ENCODE results near the gene PRKAG1.
"Not testable (repeated sequence)": the region's sequence is repeated elsewhere in the genome, so short reads cannot be mapped to it uniquely, and the experiment has no call there.

Gene PRKAG1

DNA sequence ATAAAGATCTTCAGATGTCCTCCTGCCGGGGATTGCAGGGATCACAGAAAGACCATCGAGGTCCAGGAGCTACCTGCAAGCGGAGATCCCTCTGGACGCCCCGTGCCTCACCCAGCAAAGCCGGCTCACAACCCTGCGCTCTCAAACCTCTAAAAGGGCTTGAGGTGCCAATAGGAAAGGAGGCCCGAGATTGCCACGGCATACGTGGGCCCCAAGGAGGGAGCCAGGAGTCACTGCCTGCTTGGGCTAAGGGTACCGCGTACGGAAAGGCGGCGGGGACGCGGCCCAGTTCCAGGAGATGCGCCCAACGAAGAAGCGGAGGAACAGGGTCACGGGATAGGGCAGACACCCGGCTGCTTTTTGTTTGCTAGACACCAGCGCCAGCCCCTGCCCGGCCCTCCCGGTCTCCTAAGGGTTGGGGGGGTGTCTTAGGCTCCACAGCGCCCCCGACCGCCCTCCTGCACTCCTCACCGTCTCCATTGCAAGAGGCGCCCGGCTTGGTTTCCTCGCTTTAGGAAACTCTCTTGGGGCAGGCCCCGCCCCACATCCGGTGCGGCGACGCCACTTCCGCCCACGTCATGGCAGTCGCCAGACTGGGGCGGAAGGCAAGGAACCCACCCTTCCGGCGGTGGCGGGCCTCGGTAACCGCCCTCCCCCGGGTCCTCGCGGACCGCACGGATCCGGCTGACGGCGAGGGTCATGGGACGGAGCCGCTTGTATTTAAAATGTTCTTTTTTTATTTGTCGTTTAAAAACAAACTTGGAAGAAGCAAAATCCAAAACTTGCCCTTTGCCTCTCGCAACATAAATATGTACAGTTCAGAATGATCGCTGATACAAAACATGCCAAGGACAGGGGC is at the start of gene PRKAG1:
Gene PRKAG1 (minus strand): TSS at position 516 of the 859 bp plus-strand sequence. CDS start 36 bp downstream, at position 480.
- DNase-seq (ENCODE audit: low read depth): peak; percentile 90

DNA sequence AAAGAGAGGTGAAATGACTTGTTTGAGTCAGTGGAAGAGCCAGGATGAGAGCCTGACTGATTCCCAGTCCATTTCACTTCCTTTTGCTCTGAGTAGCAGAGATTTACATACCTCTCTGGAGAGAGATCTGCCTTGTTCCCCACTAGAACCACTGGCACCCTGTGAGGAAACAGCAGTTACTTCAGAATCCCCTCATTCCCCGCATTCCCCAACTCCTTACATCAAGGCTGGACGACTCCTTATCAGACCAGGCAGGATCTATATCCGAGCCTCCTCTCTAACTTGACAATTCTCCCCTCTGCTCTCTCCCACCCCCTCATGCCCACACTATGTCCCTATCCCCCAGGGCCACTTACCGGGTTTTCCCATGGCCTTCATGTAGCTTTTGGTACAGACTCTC is 47.5 kb upstream of the PRKAG1 start:
- DNase-seq (ENCODE audit: low read depth): no peak

DNA sequence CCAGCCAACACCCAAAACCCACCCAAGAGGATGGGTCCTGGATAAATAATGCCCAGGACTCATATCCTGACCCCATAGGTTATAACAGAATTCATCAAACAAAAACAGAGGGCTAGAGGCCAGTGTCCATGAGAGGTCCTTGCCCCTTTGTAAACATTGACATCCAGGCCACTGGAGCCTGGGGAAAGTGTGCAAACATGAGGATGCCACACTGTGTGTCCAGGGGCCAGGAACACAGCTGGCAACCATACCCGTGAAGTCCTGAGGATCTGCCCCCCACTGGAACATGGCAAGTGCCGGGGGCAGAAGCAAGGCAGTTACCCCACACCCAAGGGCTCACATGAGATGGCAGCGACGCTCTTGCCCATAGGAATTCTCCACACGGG is 46.2 kb upstream of the PRKAG1 start:
- DNase-seq (ENCODE audit: low read depth): no peak

DNA sequence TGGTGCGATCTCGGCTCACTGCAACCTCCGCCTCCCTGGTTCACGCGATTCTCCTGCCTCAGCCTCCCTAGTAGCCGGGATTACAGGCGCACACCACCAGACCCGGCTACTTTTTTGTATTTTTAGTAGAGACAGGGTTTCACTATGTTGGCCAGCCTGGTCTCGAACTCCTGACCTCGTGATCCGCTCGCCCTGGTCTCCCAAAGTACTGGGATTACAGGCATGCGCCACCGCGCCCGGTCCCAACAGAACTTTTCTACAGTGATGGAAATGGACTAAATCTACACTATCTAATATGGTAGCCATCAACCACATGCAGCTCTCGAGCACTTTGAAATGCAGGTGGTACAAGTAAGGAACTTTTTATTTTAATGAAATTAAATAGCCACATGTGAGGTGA is 43.3 kb upstream of the PRKAG1 start:
- not testable (repeated sequence) for DNase-seq (ENCODE audit: low read depth)

DNA sequence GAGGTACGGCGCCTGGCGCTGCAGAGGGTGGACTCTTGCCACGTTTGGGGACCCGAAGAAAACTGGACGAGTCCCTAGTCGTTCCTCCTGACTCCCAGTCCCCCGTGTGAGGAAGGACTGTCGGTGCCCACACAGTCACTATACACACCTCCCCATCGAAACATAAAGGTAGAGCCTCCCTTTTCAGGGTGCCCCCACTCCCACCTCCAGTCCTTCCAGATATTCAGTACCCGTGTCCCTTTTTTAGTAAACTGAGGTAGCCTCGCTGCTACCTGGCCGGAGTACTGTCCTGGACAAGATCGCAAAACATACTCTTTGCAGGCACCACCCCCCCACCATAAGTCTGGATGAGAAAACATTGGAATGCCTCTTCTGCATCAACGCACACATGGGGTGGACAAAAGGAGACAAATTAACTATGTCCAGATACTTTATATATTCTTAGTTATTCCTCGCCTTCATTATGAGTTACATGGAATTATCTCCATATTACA is 42.6 kb upstream of the PRKAG1 start:
- DNase-seq (ENCODE audit: low read depth): no peak

DNA sequence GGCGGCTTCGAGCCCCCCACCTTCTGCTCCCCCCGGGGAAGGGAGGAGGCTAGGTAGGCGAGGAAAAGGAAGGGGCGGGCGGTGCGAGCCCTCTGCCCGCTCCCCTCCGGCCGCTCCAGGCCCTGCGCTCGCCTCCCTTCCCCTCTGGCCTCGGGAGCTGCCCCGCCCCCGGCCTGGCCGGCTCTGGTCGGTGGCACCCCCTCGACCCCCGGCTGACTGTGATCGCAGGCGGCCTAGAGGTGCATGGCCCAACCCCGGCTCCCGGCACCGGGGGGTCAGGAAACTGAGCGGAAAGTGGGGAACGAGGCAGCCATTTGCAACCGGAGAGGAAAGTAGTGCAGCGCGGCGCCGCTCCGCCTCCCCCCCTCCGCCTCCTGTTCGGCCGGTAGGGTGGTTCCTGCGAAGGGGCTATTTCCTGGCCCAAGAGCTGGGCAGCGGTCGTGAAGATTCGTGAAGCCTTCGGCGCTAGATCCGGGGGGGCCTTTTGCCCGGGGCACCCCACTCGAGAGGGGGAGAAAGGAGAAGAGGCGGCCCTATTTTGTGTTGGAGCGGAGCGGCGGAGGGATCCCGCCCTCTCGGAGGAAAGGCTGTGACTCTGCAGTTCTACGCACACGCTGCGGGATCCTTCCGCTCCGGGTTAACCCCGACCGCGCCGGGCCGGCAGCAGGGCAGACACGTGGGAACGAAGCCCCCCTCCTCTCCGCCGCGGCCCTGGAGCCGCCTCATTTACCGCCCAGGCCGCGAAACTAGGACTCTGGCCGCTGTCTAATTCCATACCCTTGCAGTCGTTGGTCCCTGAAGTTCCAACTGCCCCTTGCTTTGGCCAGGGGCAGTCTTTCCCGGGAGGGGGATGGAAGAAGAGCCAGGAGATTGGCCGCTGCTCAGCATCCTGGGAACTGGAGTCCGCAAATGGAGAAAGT is 41.9 kb upstream of the PRKAG1 start, which contains the start of gene KMT2D:
Gene KMT2D (minus strand): TSS at position 558 of the 920 bp plus-strand sequence. CDS start 5,470 bp downstream, outside the sequence.
- peak; percentile 63 for DNase-seq (ENCODE audit: low read depth)

DNA sequence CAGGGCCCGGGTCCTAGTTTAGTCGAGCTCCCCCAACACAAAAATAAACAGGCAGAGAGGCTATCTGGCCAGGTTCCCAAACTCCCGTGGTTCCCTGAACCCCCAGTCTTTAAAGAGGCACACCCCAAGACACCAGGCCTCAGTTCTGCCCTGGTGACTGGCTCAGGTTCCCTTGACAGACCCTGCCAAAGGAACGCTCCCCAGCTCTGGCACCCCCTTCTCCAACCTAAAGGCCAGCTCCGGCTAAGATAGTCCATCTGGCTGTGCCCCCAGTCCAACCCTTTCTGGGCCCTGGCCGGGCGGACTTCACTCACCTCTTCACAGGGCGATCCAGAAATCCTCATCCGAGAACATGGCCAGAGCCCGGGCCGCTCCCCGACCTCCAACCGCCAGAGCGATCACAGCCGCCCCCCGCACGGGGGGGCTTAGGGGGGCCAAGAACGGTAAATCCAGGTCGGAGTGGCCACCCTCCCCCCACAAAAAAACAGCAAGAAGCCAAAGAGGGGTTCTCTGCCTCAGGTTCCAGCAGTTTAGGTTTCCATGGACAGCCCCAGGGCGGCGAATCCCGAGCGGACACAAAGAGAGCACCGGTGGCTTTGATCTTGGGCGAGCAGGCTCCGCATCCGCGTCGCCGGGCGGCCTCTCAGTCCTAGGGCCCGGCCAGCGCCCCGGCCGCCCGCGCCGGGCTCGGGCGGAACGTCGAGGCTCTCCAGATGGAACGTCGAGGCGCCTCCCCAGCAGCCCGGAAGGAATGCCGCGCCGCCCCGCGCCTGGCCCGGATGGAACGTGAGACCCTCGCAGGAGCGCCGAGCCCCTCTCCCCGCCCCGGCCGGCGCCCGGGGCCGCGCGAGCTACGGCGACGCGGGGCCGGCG is 41.0 kb upstream of the PRKAG1 start:
- no peak for DNase-seq (ENCODE audit: low read depth)

DNA sequence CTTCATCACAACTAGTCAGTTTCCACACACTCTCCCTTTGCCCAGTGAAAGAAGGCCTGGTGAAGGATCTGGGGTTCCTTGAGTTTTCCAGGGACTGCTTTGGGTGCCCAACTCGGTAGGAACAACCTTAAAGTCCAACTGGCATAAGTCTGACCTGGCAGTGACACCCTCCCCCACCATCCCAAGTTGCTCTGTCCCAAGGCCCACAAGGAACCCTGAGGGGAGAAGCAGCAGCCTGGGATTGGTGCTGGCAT is 40.4 kb upstream of the PRKAG1 start:
- no peak for DNase-seq (ENCODE audit: low read depth)

DNA sequence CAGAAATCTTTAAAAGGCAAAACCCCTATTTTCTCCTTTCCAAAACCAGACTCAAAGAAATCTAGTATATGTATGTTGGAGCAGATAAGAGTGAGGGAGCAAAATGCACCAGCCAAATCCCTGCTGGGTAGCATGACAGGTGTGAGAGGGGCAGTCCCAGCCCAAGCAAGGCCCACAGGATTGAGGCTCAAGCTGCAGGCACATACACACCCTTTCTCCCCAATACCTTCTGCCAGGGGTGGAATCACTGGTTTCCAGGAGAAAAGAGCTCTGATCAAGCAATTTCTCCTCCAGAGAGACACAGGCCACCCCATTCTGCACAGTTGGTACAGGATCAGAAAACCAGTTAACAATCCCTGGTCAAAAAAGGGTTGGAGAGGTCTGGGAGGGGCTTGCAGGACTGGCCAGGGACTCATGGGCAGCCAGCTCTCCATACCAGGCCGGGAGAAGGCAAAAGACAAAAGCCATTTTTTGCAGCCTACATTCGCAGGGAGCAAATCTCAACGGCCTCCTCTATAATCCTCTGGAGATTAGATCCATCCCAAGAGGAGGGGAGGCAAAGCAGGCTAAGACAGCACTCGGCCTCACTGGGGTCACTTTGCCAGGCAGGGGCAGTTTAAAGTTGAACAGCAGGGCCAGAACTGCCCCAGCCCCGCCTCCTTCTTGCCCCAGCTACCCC is 39.9 kb upstream of the PRKAG1 start:
- DNase-seq (ENCODE audit: low read depth): no peak

DNA sequence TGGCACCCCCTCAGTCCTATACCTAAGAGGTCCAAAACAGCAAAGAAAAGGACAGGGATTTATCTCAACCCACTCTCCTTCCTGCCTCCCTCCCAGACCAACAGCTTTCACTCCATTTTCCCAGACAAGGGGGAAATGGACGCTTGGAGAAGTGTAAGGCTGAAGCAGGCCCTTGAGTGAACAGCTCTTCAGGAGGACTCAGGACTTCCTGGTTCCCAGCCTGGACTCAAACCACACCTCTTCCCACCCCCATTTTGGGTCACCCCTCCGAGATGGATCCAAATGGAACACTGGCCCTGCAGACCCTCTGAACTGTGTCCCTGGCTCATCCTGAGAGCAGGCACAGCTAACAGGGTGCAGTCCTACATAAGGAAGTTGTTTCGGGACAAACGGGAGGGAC is 39.3 kb upstream of the PRKAG1 start:
- no peak for DNase-seq (ENCODE audit: low read depth)

DNA sequence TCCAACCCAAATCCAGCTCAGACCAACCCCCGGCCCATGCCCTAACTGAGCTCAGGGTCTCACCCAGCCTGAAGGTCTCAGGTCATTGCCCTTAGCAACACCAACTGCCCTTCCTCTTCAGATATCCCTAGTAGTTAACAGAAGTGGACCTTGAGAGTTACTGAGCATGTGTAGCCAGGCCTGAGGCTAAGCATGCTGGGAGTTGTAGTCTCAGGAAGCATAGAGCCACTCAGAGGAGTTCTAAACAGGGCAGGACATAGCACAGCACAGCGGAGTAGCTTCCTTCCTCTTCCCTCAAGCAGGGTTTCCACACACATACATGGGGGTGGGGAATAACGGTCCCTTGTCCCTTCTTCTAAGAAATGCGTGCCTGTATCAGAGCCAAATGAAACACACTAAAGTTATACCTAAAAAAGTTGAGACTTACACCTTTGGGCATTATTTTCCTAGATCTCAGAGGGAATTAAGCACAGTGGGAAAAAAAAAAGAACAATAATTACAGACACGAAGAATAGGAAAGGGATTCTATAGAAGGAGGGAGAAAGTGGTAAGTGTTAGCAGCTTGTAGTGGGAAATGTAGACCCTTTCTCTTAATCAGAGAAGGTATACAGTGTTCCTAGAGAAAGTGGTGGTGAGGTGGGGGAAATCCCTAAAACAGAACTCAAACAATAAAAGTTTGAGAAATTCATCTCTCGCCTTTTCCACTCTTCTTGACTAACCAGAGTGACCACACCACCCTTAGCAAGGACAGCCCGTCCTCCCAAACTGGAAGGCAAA is 37.6 kb upstream of the PRKAG1 start:
- no peak for DNase-seq (ENCODE audit: low read depth)

DNA sequence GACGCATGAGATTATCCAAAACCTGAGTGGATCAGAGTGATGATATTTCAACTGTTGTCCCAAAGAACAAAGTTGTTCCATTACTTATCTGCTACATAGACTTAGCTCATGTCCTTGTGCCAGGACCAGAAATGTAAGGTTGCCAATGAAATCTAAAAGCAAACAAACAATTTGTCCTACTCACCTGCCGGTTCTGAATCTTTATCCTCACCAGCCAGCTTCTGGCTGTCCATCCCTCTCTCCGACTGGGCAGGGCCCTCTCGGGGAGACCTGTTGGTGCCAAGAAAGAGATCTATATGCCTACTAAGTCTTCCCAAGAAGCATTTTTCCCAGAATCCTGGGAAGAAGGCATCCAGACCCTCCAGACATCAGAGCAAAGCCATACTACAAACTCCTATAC is 36.5 kb upstream of the PRKAG1 start:
- DNase-seq (ENCODE audit: low read depth): no peak

DNA sequence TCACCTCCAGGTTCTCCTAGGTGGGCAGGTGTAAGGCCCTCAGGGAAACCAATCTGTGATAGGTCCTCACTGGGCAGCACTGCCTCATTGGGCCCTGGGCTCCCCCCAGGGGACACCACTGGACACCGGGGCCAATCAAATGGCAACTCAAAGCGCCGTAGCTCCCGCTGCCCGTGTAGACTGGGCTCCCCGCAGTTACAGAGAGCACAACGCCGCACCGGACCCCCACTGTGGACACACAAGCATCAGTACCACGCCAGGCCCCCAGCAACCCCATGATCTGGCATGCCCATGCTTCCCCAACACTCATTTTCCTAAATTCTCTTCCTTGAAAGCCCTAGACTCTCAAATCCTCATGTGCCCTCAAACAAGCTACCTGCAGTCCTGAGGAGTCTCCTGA is 35.9 kb upstream of the PRKAG1 start:
- DNase-seq (ENCODE audit: low read depth): no peak

DNA sequence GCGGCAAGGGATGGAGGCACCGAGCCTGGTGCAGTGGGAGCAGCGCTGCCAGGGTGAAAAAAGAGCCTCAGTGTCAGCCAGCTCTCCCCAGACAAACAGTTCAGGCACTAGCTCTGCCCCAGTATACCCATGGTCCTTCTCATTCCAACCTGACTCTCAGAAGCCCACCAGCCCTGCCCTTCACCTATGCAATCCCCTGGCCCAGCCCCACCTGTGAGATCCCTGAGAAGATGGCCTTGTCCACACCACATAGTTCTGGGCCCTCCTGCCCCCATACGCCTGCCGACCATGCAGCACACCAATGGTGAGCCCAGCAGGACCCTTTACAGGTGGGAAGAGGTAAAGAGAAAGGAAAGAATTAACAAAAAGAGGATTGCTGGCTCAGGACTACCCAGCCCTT is 35.5 kb upstream of the PRKAG1 start:
- no peak for DNase-seq (ENCODE audit: low read depth)

DNA sequence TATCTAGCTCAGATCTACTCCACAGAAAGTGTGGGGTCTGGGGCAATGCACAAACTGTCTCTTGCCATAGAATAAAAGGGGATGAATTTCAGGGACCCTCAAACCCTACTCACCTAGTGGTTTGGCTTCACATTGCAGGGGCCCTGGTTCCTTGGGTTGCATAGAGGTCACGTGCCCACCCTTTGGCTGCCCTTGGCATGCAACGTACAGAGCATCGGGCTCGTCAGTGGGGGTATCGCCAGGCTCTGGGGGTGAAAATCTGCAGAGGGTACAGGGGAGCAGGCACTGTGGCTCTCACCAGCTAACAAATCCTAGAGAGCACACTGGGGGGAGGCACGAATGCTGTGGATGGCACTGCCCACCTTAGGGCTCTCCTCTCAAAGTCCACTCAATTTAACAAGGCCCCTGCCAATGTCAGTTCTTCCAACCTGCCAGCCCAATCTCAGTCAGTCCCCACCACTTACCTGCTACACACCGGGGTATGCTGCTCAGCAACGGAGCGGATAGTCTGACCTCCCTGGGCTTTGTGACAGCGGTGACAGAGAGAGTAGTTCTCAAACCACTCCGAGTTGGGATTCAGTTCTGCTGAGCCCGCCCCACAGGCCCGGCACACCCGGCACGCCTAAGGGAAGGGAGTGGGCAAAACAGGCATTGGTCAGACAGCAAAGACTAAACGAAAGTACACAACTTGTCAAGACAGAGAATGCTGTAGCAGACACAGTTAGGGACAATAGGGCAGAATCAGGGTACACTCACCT is 34.1 kb upstream of the PRKAG1 start:
- DNase-seq (ENCODE audit: low read depth): no peak

DNA sequence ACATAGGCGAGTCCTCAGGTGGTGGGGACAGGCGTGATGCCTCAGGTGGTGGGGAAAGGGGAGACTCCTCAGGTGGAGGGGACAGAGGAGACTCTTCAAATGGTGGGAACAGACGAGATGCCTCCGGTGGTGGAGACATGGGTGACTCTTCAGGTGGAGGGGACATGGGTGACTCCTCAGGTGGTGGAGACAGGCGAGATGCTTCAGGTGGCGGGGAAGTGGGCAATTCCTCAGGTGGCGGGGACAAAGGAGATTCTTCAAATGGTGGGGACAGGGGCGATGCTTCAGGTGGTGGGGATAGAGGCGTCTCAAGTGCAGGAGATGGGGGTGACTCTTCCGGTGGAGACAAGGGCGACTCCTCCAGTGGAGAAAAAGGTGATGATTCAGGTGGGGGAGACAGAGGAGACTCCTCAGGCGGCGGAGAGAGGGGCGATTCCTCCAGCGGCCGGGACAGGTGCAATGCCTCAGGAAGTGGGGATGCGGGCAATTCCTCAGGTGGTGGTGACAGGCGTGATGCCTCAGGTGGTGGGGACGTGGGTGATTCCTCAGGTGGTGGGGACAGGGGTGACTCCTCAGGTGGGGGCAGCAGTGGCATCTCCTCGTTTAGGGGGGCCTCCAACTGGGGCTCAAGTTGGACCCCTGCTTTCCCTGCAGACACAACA is 33.3 kb upstream of the PRKAG1 start:
- DNase-seq (ENCODE audit: low read depth): no peak

DNA sequence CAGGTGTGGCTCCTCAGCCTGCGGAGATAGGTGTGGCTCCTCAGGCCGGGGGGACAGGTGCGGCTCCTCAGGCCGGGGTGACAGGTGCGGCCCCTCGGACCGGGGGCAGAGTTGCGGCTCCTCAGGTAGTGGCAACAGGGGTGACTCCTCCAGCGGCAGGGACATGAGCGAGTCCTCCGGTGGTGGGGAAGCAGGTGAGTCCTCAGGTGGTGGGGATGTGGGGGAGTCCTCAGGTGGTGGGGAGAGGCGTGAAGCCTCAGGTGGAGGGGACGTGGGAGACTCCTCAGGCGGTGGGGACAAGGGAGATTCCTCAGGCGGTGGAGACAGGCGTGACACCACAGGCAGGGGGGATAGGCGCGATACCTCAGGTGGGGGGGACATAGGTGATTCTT is 32.8 kb upstream of the PRKAG1 start:
- DNase-seq (ENCODE audit: low read depth): no peak

DNA sequence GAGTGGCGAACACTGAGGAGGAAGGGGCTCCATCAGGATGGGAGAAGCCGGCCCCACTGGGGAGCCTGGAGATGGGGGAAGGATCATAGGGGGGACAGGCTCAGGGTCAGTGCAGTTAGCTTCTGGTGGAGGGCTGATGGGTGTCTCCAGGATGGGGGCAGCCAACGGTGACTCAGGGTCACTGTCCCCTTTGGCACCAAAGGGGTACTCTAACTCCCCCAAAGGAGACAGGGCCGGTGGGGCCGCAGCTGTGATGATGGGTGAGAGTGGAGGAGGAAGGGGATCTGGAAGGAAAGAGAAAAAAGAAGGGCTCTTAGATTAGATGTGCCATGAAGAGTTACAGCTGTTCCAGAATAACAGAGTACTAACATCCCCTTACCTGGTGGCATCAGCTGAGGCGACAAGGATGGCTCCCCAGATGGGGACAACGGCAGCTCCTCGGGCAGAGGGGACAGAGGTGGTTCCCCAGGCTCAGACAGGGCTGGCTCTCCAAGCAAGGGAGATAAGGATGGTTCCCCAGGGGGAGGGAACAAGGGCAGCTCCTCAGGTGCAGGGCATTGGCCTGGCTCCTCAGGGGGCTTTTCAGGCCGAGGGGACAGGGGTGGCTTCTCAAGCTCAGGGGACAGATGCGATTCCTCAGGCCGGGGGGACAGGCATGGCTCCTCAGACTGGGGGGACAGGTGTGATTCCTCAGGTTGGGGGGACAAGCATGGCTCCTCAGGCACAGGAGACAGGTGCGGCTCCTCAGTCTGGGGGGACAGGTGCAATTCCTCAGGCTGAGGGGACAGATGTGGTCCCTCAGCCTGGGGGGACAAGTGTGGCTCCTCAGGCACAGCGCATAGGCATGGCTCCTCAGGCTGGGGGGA is 32.2 kb upstream of the PRKAG1 start:
- DNase-seq (ENCODE audit: low read depth): no peak

Measured in stimulated activated CD8-positive, alpha-beta memory T cell treated with anti-CD3 and anti-CD28 coated beads, Interleukin-15, amount 100 ng/mL, for 24 hours (primary cell).